ENCODE results near the gene C1QTNF12.

C1QTNF12 gene

DNA sequence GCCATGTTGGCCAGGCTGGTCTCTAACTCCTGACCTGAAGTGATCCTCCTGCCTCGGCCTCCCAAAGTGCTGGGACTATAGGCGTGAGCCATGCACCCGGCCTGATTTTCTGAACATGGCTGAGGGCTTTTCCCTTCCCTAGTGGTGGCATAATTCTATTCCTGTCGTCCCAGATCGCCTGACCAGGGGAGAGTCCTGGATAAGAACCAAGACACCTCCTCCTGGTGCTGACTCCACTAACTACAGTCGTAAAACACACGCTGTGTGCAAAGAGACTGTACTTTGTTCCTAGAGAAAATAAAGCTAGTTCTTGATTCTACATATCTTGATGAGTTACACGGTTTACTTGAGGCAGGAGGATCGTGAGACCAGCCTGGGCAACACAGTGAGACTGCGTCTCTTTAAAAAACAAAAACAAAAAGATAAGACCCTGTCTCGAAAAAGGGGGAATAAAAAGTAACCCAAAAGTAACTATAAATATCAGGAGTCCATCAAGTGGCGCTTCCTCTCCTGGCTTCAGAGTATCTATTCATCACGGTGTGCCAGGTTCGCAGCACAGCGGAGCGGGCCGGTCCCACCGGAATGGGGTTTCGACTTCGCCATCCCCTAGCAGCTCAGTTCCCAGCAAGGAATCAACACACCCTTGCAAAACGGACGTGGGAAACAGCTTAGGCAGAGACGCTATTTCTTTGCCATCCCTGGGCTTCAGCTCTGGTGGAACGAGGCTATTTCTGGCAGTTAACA is 15.7 kb downstream of the C1QTNF12 start:
- DNase-seq, result peak in 1 of 58 donors; percentile 17

DNA sequence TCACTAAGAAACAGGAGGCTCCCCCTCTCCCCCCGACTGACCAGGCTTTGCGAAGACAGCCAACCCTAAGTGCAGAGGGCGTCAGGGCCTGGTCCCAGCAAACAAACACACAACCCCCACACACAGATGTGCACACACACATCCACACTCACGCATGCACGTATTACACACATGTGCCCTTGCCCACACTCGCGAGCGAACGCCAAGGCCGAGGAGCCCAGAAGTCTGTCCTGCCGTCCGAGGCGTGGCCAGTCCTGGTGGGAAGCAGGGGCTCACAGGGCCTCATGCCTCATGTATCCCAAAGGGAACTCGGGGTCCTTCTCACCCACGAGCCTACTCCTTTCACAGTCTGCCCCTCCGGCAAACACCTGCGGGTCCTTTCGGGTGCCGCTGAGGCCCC is 16.8 kb downstream of the C1QTNF12 start:
- DNase-seq, result no peak

DNA sequence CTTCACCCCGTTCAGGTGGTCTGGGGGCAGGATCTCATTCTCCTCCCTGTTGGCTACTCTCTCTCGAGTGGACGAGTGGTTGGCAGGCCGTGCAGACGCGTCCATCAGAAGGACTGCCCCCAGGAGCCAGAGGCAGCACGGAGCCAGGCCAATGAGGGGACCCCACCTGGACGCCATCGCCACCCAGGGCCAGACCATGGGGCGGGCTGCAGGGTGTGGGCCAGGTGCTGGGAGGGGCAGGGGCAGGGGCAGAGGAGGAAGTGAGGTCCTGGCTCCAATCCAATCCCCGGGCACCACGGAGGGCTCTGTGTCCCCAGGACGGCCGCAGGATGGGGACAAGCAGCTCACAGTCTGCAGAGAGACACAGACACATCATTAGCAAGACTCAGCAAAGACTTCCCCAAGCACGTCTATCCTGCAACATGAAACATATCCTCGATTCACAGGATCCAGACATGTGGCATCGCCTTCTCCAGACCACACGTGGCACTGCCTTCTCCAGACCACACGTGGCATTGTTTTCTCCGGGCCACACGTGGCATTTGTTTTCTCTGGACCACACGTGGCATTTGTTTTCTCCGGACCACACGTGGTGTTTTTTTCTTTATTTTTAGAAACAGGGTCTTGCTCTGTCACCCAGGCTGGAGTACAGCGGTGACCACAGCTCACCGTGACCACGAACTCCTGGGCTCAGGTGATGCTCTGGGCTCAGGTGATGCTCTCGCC is 17.8 kb downstream of the C1QTNF12 start:
- no peak for DNase-seq

DNA sequence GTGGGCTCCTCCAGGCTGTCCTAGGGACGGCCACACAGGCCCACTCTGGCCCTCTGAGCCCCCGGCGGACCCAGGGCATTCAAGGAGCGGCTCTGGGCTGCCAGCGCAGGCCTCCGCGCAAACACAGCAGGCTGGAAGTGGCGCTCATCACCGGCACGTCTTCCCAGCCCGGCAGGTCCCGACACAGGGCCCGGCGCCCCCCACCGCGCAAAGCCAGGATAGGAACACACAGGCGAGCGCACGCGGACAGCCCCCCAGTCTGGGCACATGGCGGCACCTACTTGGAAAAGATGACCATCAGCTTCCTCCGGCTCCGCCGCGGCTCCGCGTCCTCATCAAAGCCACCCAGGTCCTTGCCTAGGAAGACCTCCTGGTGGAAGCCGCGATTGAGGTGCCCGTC is 18.3 kb downstream of the C1QTNF12 start:
- no peak for DNase-seq

DNA sequence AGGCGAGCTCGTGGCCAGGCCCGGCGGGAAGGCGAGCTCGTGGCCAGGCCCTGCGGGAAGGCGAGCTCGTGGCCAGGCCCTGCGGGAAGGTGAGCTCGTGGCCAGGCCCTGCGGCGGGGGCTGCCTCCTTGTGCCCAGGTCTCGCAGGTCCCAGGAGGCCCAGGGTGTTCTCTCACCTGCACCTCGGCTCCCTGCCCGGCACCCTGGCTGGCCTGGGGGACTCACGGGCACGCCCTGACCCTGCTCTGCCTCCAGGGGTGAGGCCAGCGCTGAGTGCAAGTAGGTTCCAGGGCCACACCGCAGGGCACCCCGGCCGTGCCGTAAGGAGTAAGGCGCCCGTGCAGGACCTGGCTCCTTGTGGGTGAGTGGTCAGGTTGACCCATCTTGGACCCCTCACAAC is 19.1 kb downstream of the C1QTNF12 start:
- no peak for DNase-seq

DNA sequence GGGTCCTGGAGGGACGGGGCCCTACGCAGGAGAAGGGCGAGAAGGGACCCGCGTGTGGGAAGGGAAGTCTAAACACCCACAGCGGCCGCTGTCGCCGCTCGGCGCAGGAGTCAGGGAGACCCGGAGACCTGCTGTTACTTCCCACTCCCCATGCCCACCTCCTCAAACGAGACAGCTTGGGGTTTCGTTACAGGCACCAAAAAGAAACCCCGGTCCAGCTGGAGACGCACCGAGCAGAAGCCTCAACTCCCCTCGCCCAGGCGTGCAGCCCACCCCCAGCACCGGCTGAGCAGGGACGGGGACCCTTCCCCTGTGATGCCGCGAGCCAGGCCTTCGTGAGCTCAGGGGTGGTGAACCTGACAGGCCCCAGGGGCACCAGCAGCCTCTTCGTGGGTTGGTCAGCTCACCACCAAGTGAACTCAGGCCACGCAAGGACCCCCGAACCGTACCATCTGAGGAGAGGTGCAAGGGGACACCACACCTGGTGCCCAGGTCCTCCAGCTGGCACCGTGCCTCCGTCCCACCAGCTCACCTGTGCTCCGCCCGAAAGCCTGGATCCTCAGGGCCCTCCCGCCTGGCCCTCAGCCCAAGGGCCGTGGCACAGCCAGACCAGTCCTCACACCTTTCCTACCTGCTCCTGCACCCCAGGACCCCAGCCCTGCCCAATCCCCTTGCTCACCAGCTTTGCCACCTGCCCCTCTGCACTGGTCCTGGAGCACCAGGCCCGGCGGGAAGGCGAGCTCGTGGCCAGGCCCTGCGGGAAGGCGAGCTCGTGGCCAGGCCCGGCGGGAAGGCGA is 19.8 kb downstream of the C1QTNF12 start:
- DNase-seq, result no peak

DNA sequence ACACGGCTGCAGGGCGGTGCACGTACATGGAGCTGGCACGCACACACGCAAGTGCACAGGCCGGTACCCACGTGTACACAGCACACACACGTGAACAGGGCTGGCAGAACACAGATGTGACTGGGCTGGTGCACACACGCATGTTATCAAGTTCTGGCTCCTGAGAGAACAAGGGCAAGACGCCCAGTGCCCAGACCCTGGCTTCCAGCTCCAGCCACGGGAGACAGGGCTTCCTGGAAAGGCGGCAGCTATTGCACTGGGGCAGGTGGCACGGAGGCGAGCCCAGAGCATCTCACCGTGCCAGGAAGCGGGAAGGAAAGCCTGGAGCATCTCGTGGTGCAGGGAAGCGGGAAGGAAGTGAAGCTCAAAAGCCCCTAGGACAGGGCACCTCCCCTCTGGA is 20.6 kb downstream of the C1QTNF12 start:
- peak in 1 of 58 donors; percentile 12 for DNase-seq

DNA sequence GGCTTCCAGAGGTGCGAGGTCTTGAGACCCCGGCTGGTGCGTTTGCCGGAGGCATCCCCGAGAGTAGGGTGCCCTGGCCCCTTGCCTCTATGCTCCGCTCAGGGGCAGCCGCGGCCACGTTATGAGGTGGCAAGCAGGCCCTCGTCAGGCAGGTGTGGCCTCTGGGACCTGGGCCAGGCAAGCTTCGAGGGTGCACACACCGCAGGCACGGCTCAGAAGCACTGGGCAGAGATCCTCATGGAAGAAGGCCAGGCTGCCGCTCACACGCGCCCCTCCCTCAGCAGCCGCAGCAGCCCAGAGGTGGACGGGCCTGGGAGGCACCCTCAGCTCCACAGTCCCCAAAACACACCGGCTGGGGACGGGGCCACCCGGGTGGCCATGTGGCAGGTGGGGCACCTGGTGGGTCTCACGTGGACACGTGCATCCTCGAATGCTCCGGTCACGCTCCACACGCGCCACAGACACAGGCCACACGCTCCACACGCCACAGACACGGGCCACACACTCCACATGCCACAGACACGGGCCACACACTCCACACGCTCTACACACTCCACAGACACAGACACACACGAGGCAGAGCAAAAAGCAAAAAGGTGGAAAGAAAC is 21.2 kb downstream of the C1QTNF12 start:
- DNase-seq, result no peak

DNA sequence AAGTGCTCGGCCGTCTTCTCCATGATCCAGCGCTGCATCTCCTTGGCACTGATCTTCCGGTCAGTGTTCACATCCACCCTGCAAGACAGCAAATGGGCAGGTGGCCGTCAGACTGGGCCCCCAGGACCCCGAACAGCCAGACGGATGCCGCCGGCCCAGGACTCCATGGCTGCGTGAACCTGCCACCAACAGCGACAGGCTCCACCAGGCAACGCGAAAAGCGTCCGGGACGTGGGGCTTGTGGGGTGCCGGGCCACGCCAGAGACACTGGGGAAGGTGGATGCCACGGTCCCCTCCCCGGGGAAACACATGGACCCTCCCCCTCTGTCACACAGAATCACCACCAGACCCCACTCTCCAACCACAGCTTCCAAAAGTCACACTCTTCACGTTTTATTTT is 22.6 kb downstream of the C1QTNF12 start:
- DNase-seq, result no peak

DNA sequence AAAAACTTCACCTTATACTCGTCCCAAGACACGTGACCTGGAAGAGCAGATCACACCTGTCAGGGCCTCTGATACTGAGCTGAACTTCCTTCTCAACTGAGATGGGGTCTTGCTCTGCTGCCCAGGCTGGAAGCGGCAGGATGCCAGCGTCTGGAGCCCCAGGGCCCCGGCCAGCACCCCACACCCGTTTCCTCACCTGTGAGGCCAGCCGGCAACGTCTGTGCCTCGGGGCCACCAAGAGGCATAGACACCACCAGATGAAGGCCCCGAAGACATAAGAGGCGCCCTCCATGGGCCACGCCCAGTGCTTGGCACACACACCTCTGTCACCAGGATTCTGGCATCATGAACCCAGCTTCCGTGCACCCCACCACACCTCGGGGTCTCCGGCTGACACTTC is 23.2 kb downstream of the C1QTNF12 start:
- no peak for DNase-seq

DNA sequence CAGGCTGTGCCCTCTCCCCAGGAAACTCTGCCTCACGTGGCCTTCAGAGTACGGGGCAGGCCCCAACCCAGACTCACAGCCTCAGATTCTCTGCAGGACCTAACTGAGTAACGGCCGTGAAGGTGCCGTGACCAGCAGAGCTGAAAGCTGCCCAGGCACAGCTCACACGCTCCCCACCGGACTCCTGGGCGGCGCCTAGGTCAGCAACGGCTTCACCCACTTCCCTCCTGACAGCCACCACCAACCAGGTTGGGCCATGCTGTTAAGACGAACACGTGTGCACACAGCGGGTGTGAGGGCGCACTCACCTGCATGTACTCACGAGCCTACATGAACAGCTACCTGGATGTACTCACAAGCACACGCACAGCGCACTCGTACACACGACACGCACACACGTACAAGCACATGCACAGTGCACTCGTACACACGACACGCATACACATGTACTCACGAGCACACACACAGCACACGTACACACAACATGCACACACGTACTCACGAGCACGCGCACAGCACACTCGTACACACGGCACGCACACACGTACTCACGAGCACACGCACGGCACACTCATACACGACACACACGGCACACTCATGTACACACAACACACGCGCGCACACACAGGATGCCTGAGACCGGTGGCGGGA is 23.8 kb downstream of the C1QTNF12 start:
- DNase-seq, result no peak

DNA sequence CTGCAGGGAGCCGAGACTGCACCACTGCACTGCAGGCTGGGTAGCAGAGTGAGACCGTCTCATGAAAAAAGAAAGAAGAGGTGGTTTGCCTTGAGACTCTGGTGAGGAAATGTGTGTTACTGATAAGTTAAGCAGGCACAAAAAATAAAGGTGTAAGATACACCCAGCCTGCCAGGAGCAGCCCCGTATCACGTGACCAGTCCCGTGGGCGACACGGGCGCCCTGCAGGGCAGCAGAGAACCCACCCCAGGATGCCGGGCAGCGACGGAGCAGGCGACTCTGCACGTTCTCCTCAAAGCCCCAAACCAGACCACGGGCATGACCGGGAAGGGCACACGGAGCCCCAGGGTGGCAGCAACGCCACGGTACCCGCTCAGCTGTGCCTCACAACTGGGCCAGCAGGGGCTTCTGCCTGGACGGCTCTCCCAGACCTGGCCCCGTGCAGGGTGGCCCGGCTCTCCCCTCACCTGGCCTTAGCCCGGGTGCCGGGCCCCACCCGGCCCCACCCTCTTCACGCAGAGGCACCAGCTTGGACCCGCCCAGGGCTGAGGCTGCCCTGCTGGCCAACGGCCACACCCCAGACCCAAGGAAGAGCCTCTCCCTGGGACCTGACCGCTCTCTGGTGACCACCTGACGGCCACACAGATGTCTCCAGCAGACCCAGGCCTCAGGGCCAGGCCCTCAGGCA is 24.5 kb downstream of the C1QTNF12 start:
- no peak for DNase-seq

DNA sequence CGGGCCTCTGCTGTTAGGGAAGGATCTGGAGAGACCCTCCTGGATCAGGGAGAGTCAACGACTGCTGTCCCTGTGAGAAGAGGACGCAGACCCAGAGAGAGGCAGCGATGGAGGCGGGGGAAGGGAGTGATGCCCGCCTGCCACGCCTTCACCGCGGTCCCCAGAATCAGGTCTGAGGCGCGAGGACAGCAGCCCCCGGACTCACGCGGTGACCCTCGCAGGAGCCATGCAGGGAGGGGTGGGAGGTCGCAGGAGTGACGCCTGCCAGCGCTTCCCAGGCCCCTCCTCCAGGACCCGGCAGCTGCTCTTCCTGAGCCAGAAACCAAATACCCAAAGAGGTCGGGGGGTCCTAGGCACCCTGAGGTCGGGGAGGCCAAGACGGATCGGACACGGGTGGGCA is 26.3 kb downstream of the C1QTNF12 start:
- no peak for DNase-seq

DNA sequence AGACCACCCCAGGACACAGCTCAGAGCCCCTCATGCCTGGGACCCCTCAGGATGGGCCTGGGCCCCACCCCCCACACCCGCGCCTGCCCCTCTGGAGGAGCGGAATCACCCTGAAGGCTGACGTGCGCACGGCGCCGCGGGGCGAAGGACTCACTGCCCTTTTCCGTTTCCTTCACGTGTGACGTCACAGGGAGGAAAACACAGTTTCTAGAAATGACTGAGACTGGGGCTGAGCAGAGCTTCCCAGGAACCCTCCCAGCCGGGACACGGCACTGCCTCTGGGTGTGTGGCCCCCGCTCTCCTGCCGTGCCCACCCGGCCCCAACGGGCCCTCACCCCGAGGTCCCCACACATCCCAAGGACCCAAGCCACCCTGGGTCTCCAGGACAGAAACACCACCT is 27.2 kb downstream of the C1QTNF12 start:
- no peak for DNase-seq

DNA sequence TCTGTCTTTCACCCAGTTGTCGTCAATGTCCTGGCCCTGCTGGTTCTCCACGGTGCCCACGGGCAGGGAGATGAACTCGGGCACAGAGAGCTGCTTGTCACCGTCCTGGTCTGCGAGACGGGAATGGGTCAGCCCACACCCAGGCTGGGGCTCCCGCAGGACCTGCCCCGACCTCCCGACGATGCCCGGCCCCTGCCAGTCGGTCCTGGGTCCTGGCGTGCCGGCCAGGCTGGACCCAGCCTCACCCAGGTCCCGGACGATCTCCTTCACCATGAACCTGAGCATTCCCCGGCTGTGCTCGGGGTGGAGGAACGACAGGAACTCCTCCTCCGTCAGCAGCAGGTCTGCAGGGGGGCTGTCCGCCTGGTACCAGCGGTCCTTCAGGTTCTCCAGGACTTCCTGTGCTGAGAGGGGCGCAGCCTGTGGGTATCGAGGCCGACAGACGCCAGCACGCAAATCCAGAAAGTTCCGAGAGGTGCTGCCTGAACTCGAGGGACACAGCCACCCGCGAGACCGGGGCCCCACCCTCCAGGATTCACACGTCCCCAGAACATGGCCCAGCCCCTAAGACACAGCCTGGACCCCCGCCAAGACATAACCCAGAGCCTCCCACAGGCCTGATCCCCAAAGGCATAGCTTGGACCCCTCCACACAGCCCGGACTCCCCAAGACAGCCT is 27.9 kb downstream of the C1QTNF12 start:
- no peak for DNase-seq

DNA sequence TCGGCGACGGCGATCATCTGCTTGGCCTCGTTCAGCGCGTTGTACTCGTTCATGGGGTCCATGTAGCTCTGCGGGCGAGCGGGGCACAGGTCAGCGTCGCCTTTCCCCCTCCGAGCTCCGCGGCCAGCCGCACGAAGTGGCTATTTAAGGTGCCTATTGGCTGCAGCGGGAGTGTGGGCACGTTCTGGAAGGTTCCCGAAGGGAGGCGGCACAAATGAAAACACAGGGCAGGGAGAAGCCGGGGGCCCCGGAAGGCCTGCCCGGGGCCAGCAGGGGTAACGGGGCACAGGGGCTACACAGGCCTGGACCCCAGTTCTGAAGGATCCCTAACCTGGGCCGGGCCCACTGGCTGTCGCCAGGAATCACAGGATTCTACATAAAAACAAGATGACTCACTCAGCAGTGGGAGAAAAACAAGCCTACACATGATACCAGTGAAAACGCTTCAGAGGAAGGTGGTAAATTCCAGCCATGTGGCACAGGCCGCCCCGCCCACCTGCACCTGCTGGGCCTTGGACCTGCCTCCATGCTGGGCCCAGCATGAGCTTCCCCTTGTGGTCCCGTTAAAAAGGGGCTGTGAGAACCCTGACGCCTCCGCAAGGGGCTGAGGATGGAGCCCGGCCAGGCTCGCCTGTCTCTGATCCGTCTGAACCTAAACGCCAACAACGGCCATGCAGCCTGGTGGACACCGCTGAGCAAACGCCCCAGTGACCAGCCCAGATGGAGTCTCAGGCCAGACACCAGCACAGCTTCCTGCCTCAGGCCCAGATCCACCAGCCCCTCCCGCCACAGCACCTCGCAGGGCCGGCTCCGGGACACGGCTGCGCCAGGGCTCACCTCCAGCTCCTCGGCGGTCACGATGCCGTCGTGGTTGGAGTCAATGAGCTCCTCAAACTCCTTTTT is 28.6 kb downstream of the C1QTNF12 start:
- peak in 9 of 58 donors; percentile 8 to 29 (median 19) for DNase-seq

DNA sequence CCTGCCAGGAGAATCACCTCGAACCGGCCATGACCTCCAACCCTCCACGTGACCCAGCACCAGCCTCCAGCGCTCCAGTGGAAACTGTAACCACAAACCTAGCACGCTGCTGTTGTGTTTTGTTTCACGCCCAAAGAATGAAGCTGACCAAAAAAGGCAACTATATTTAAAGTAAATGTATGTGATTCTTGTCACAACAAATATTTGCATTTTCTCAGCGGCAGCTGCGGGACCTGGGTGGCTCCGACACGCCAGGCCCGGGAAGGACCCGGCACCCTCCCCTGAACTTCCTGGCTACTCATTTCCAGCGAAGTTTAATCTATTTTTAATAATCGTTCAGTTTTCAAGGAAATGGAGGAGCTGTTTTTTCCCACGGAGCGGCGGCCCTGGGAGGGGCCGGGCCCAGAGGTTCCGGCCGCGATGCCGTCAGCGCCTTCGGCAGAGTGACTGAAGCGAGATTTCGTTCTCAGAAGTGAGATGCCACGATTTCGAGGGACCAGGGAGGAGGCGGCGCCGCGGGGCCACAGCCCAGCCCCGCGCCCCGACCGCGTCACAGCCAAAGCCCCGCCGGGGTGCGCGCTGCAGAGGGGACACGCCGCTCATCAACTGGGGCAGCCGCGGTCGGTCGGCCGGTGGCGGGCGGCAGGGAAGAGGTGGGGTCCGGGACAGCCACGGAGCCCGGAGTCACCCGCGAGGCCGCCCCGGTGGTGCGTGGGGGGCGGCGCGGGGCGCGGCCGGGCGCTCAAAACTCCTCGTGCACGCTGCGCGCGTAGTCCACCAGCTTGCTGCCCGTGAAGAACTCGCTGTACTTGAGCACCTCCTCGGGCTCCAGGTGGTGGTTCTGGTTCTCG is 29.5 kb downstream of the C1QTNF12 start:
- DNase-seq, result no peak
